ENCODE results near the gene APBB2.

- TF ChIP-seq CTCF (IDR thresholded peaks at IDR 0.05) (no peak), POLR2A (IDR thresholded peaks at IDR 0.05) (no peak)
These were observed 228.0 kb downstream of the APBB2 start for GRCh38 chr4:40986375-40986774.
